GM10266 (cell line): ENCODE measurements around the gene NKAP.
"Not testable (repeated sequence)": the region's sequence is repeated elsewhere in the genome, so short reads cannot be mapped to it uniquely, and the experiment has no call there.

ENCODE experiments used
- DNase-seq: peaks from one replicate; pipeline ENCODE4 v3.0.0; 2012; ENCODE audit errors: extremely low spot score
- CTCF ChIP-seq: IDR thresholded peaks from 2 replicates; pipeline ENCODE4 v1.5.1; 2012; ENCODE audit warnings: mild to moderate bottlenecking, low read depth; ENCODE audit not compliant: control insufficient read depth, insufficient read depth; ENCODE audit errors: missing control alignments

Gene NKAP

GRCh38 chrX:119954374-119954773 is 10.8 kb upstream of the NKAP start:
- DNase-seq: no peak
- no peak for TF ChIP-seq CTCF

GRCh38 chrX:119948381-119948780 is 4.8 kb upstream of the NKAP start:
- DNase-seq: no peak
- peak; percentile 10 for TF ChIP-seq CTCF

- no peak for DNase-seq
- no peak for TF ChIP-seq CTCF
Measured at GRCh38 chrX:119945481-119945880, 1.9 kb upstream of the NKAP start.

- DNase-seq: no peak
- no peak for TF ChIP-seq CTCF
Measured at GRCh38 chrX:119942831-119943184, 743 bp downstream of the NKAP start.

- no peak for DNase-seq
- TF ChIP-seq CTCF: no peak
Measured at GRCh38 chrX:119942173-119942819, 1.3 kb downstream of the NKAP start.

- TF ChIP-seq CTCF: no peak
- DNase-seq: no peak
Measured at GRCh38 chrX:119941336-119941735, 2.2 kb downstream of the NKAP start.

GRCh38 chrX:119935215-119935874 is 8.2 kb downstream of the NKAP start:
- no peak for DNase-seq
- no peak for TF ChIP-seq CTCF

- DNase-seq: not testable (repeated sequence)
Measured at GRCh38 chrX:119922391-119922790, 21.2 kb downstream of the NKAP start.
